OCI-LY1 (cell line): ENCODE results near the gene CRK.

ENCODE experiments used
- CTCF ChIP-seq: fragments of 200-600 bp; sonication (generic), shearing (Covaris generic); IDR thresholded peaks from 2 replicates; pipeline ENCODE4 v1.5.1; 2017; ENCODE audit warnings: mild to moderate bottlenecking, antibody characterized with exemption, low read length, moderate library complexity, mixed read lengths
- EZH2 ChIP-seq: fragments of 200-600 bp; sonication (generic), shearing (Covaris generic); IDR thresholded peaks from 2 replicates; pipeline ENCODE4 v1.8.0; 2017; ENCODE audit warnings: borderline replicate concordance, mixed run types, mild to moderate bottlenecking, antibody characterized with exemption, low read length, moderate library complexity, mixed read lengths

- TF ChIP-seq CTCF: no peak
- TF ChIP-seq EZH2: no peak
Observed at GRCh38 chr17:1493291-1493980, 37.4 kb upstream of the CRK start.
